Fibroblast of peridontal ligament (primary cell): ENCODE results near the gene SPATA21.
"Not testable (repeated sequence)": the region's sequence is repeated elsewhere in the genome, so short reads cannot be mapped to it uniquely, and the experiment has no call there.

Experiments used
- DNase-seq: peaks from one replicate; pipeline ENCODE4 v3.0.0-alpha.2; 2010; ENCODE audit errors: extremely low read depth

SPATA21 gene

GRCh38 chr1:16436946-16437474, at the start of gene SPATA21:
TSS of gene SPATA21 (minus strand) at chr1:16437424. CDS start at chr1:16431371, 6,053 bp downstream.
- no peak for DNase-seq

GRCh38 chr1:16487011-16487410, 49.8 kb upstream of the SPATA21 start:
- DNase-seq: not testable (repeated sequence)

GRCh38 chr1:16486316-16486715, 49.1 kb upstream of the SPATA21 start:
- DNase-seq: not testable (repeated sequence)

GRCh38 chr1:16484931-16485330, 47.7 kb upstream of the SPATA21 start:
- DNase-seq: no peak

- no peak for DNase-seq
These were observed 47.2 kb upstream of the SPATA21 start for GRCh38 chr1:16484501-16484835.

- not testable (repeated sequence) for DNase-seq
These were observed 46.6 kb upstream of the SPATA21 start for GRCh38 chr1:16483639-16484500.

GRCh38 chr1:16483146-16483545, 45.9 kb upstream of the SPATA21 start:
- DNase-seq: not testable (repeated sequence)

GRCh38 chr1:16478091-16478490, 40.9 kb upstream of the SPATA21 start:
- no peak for DNase-seq

- DNase-seq: not testable (repeated sequence)
These were observed 38.8 kb upstream of the SPATA21 start for GRCh38 chr1:16475771-16476770.

- DNase-seq: not testable (repeated sequence)
These were observed 37.7 kb upstream of the SPATA21 start for GRCh38 chr1:16474891-16475290.

- no peak for DNase-seq
These were observed 37.1 kb upstream of the SPATA21 start for GRCh38 chr1:16474166-16474800.

- no peak for DNase-seq
These were observed 31.3 kb upstream of the SPATA21 start for GRCh38 chr1:16468558-16468957.

- no peak for DNase-seq
These were observed 27.8 kb upstream of the SPATA21 start for GRCh38 chr1:16464917-16465625.

- DNase-seq: no peak
These were observed 25.6 kb upstream of the SPATA21 start for GRCh38 chr1:16462773-16463330.

GRCh38 chr1:16461681-16462080, 24.5 kb upstream of the SPATA21 start:
- no peak for DNase-seq

- no peak for DNase-seq
These were observed 22.2 kb upstream of the SPATA21 start for GRCh38 chr1:16459352-16459925.

GRCh38 chr1:16458831-16459230, 21.6 kb upstream of the SPATA21 start:
- DNase-seq: no peak

- not testable (repeated sequence) for DNase-seq
These were observed 18.9 kb upstream of the SPATA21 start for GRCh38 chr1:16456151-16456550.

GRCh38 chr1:16454909-16455308, 17.7 kb upstream of the SPATA21 start:
- not testable (repeated sequence) for DNase-seq

GRCh38 chr1:16451841-16452528, 14.8 kb upstream of the SPATA21 start:
- no peak for DNase-seq
